IPS-20b (cell line): ENCODE measurements around the gene C1orf56.
A peak's percentile ranks its signal among the peaks of the same experiment; 100 is the strongest.

ENCODE experiments used
- H3K27ac ChIP-seq: one replicate; pipeline ENCODE4 v1.5.1; 2013; ENCODE audit warnings: low read length
- H3K27me3 ChIP-seq: 2 replicates; pipeline ENCODE4 v1.6.1; 2013; ENCODE audit warnings: mild to moderate bottlenecking, low read length, inconsistent platforms; ENCODE audit not compliant: insufficient read depth
- H3K36me3 ChIP-seq: 2 replicates; pipeline ENCODE4 v1.6.1; 2013; ENCODE audit warnings: low read depth, mild to moderate bottlenecking, inconsistent platforms, low read length, moderate library complexity; ENCODE audit not compliant: insufficient read depth
- H3K4me1 ChIP-seq: 2 replicates; pipeline ENCODE4 v1.6.1; 2013; ENCODE audit warnings: mild to moderate bottlenecking, control low read depth, inconsistent platforms, low read length, moderate library complexity; ENCODE audit not compliant: insufficient read depth
- H3K4me3 ChIP-seq: 2 replicates; pipeline ENCODE4 v1.5.1; 2013; ENCODE audit warnings: mild to moderate bottlenecking, low read length, inconsistent platforms
- H3K9ac ChIP-seq: 2 replicates; pipeline ENCODE4 v1.6.1; 2013; ENCODE audit warnings: low read depth, mild to moderate bottlenecking, inconsistent platforms, low read length, moderate library complexity
- H3K9me3 ChIP-seq: 2 replicates; pipeline ENCODE4 v1.6.1; 2013; ENCODE audit warnings: mild to moderate bottlenecking, low read depth, low read length, inconsistent platforms; ENCODE audit not compliant: insufficient read depth

C1orf56 gene

GRCh38 chr1:151054971-151055547 is 7.5 kb downstream of the C1orf56 start:
- no peaks in the 10 kb centered on the region for H3K9me3 ChIP-seq
- H3K27ac ChIP-seq = no peak overlapping the region
- H3K9ac ChIP-seq = no peak overlapping the region
- peaks cover 7% of the 10 kb centered on the region for H3K4me1 ChIP-seq
- H3K27me3 ChIP-seq = no peaks in the 10 kb centered on the region
- no peak overlapping the region for H3K4me3 ChIP-seq
- peaks cover 61% of the 10 kb centered on the region for H3K36me3 ChIP-seq

GRCh38 chr1:151055581-151055980 is 8.0 kb downstream of the C1orf56 start:
- Histone ChIP-seq H3K36me3 (peaks cover 61% of the 10 kb centered on the region), H3K9ac (no peak overlapping the region), H3K27ac (no peak overlapping the region), H3K4me1 (peaks cover 7% of the 10 kb centered on the region), H3K9me3 (no peaks in the 10 kb centered on the region), H3K27me3 (no peaks in the 10 kb centered on the region), H3K4me3 (no peak overlapping the region)

- H3K27ac ChIP-seq = no peak overlapping the region
- peaks cover 59% of the 10 kb centered on the region for H3K36me3 ChIP-seq
- H3K27me3 ChIP-seq = no peaks in the 10 kb centered on the region
- H3K4me3 ChIP-seq = no peak overlapping the region
- H3K9ac ChIP-seq = no peak overlapping the region
- H3K4me1 ChIP-seq = peaks cover 7% of the 10 kb centered on the region
- H3K9me3 ChIP-seq = no peaks in the 10 kb centered on the region
Observed at GRCh38 chr1:151056149-151056548, 8.6 kb downstream of the C1orf56 start.

- Histone ChIP-seq H3K9me3 (no peaks in the 10 kb centered on the region), H3K27ac (peak overlapping the region; percentile 86), H3K9ac (peak overlapping the region; percentile 89; the same call in 1 of the 2 replicates), H3K4me3 (peak overlapping the region; percentile 95), H3K4me1 (peaks cover 14% of the 10 kb centered on the region), H3K27me3 (no peaks in the 10 kb centered on the region), H3K36me3 (peaks cover 39% of the 10 kb centered on the region)
Observed at GRCh38 chr1:151058692-151059091, 11.1 kb downstream of the C1orf56 start.

GRCh38 chr1:151059109-151060006 is 11.8 kb downstream of the C1orf56 start, which contains the start of gene CDC42SE1:
Gene CDC42SE1, minus strand, starts transcription at chr1:151059622. Its CDS starts 3,892 bp downstream, at chr1:151055730.
- Histone ChIP-seq H3K4me3 (peak within 1 kb of the TSS; percentile 95), H3K27ac (peak within 1 kb of the TSS; percentile 86), H3K9ac (peak within 1 kb of the TSS; percentile 89), H3K36me3 (peaks cover 32% of the 10 kb centered on the region), H3K4me1 (peaks cover 14% of the 10 kb centered on the region), H3K9me3 (no peaks in the 10 kb centered on the region), H3K27me3 (no peaks in the 10 kb centered on the region)

GRCh38 chr1:151060007-151060656 is 12.6 kb downstream of the C1orf56 start, which contains the start of gene MLLT11:
Gene MLLT11, plus strand, starts transcription at chr1:151060397. Its CDS starts 6,828 bp downstream, at chr1:151067225.
- Histone ChIP-seq H3K4me1 (peaks cover 14% of the 10 kb centered on the region), H3K4me3 (peak within 1 kb of the TSS; percentile 95), H3K27ac (peak within 1 kb of the TSS; percentile 86), H3K27me3 (no peaks in the 10 kb centered on the region), H3K9ac (peak within 1 kb of the TSS; percentile 89), H3K36me3 (peaks cover 25% of the 10 kb centered on the region), H3K9me3 (no peaks in the 10 kb centered on the region)

- Histone ChIP-seq H3K4me3 (peak overlapping the region; percentile 95), H3K9me3 (no peaks in the 10 kb centered on the region), H3K27me3 (no peaks in the 10 kb centered on the region), H3K27ac (peak overlapping the region; percentile 70), H3K4me1 (peaks cover 14% of the 10 kb centered on the region), H3K36me3 (peaks cover 19% of the 10 kb centered on the region), H3K9ac (peak overlapping the region; percentile 89)
Observed at GRCh38 chr1:151060657-151061421, 13.3 kb downstream of the C1orf56 start.

GRCh38 chr1:151061704-151062103 is 14.2 kb downstream of the C1orf56 start:
- Histone ChIP-seq H3K4me3 (peak overlapping the region; percentile 95), H3K36me3 (peaks cover 15% of the 10 kb centered on the region), H3K27ac (no peak overlapping the region), H3K4me1 (peaks cover 14% of the 10 kb centered on the region), H3K27me3 (no peaks in the 10 kb centered on the region), H3K9ac (peak overlapping the region; percentile 89; the same call in 1 of the 2 replicates), H3K9me3 (no peaks in the 10 kb centered on the region)

- H3K4me1 ChIP-seq = peaks cover 11% of the 10 kb centered on the region
- no peaks in the 10 kb centered on the region for H3K9me3 ChIP-seq
- H3K27me3 ChIP-seq = no peaks in the 10 kb centered on the region
- no peak overlapping the region for H3K9ac ChIP-seq
- no peak overlapping the region for H3K4me3 ChIP-seq
- no peak overlapping the region for H3K27ac ChIP-seq
- H3K36me3 ChIP-seq = peaks cover 20% of the 10 kb centered on the region
Observed at GRCh38 chr1:151062741-151063371, 15.3 kb downstream of the C1orf56 start.

GRCh38 chr1:151065089-151065645 is 17.6 kb downstream of the C1orf56 start:
- H3K4me3 ChIP-seq = no peak overlapping the region
- H3K4me1 ChIP-seq = peaks cover 9% of the 10 kb centered on the region; the same call in 1 of the 2 replicates
- H3K9me3 ChIP-seq = no peaks in the 10 kb centered on the region
- no peak overlapping the region for H3K27ac ChIP-seq
- no peaks in the 10 kb centered on the region for H3K27me3 ChIP-seq
- H3K9ac ChIP-seq = no peak overlapping the region
- H3K36me3 ChIP-seq = peaks cover 32% of the 10 kb centered on the region
